Astrocyte (in vitro differentiated cells and primary cell): ENCODE measurements around the gene RPL9. TPM values are rescaled to one million over a fixed set of nuclear protein-coding genes. Genes with fewer than 3 reads are reported as not detected.

Experiments
- DNase-seq: peaks from one replicate; pipeline ENCODE4 v3.0.0-alpha.2; 2010; ENCODE audit warnings: low read depth
- FAIRE-seq: peaks from 2 replicates; lab custom pipeline; 2011; peaks lifted over from hg19 to GRCh38; lab: Jason Lieb, UNC
- H2AFZ ChIP-seq: 2 replicates; pipeline ENCODE4 v1.6.0; 2012; ENCODE audit warnings: low read depth, low read length, inconsistent platforms
- H3K27ac ChIP-seq: 2 replicates; pipeline ENCODE4 v1.5.1; 2011; ENCODE audit warnings: low read depth, low read length, inconsistent platforms
- H3K27me3 ChIP-seq: 2 replicates; pipeline ENCODE4 v1.6.0; 2011; ENCODE audit warnings: low read length, inconsistent platforms; ENCODE audit not compliant: insufficient read depth
- H3K36me3 ChIP-seq: 2 replicates; pipeline ENCODE4 v1.5.1; 2011; ENCODE audit warnings: low read length, inconsistent platforms; ENCODE audit not compliant: insufficient read depth
- H3K4me1 ChIP-seq: 2 replicates; pipeline ENCODE4 v1.5.1; 2011; ENCODE audit warnings: low read length, inconsistent platforms; ENCODE audit not compliant: insufficient read depth
- H3K4me2 ChIP-seq: 2 replicates; pipeline ENCODE4 v1.6.0; 2012; ENCODE audit warnings: low read length, inconsistent platforms
- H3K4me3 ChIP-seq: 2 replicates; pipeline ENCODE4 v1.5.1; 2011; ENCODE audit warnings: low read depth, mild to moderate bottlenecking, low read length, inconsistent platforms; ENCODE audit not compliant: insufficient read depth
- H3K79me2 ChIP-seq: 2 replicates; pipeline ENCODE4 v1.6.0; 2012; ENCODE audit warnings: mild to moderate bottlenecking, low read length, inconsistent platforms; ENCODE audit not compliant: insufficient read depth
- H3K9ac ChIP-seq: 2 replicates; pipeline ENCODE4 v1.6.0; 2012; ENCODE audit warnings: mild to moderate bottlenecking, low read length, inconsistent platforms
- H3K9me3 ChIP-seq: 2 replicates; pipeline ENCODE4 v1.5.1; 2012; ENCODE audit warnings: low read depth, mild to moderate bottlenecking, low read length, inconsistent platforms; ENCODE audit not compliant: insufficient read depth
- H4K20me1 ChIP-seq: 2 replicates; pipeline ENCODE4 v1.6.0; 2012; ENCODE audit warnings: low read length, inconsistent platforms; ENCODE audit not compliant: insufficient read depth
- H3K27ac Mint-ChIP-seq: one replicate; pipeline ENCODE4 v1.8.0; 2021; ENCODE audit warnings: mild to moderate bottlenecking, mixed read lengths; ENCODE audit not compliant: unreplicated experiment
- H3K27me3 Mint-ChIP-seq: one replicate; pipeline ENCODE4 v1.8.0; 2021; ENCODE audit warnings: low read depth, mixed read lengths; ENCODE audit not compliant: unreplicated experiment
- H3K36me3 Mint-ChIP-seq: one replicate; pipeline ENCODE4 v1.8.0; 2021; ENCODE audit warnings: low read depth, mixed read lengths; ENCODE audit not compliant: unreplicated experiment
- H3K4me1 Mint-ChIP-seq: one replicate; pipeline ENCODE4 v1.8.0; 2021; ENCODE audit warnings: low read depth, mixed read lengths; ENCODE audit not compliant: unreplicated experiment
- H3K4me3 Mint-ChIP-seq: one replicate; pipeline ENCODE4 v1.8.0; 2021; ENCODE audit warnings: mild to moderate bottlenecking, moderate library complexity, mixed read lengths; ENCODE audit not compliant: unreplicated experiment
- H3K9me3 Mint-ChIP-seq: one replicate; pipeline ENCODE4 v1.8.0; 2021; ENCODE audit warnings: mild to moderate bottlenecking, mixed read lengths; ENCODE audit not compliant: unreplicated experiment
- CTCF ChIP-seq: IDR thresholded peaks from 2 replicates; pipeline ENCODE4 v1.5.1; 2011; ENCODE audit warnings: low read depth, mild to moderate bottlenecking, inconsistent platforms, low read length, moderate library complexity; ENCODE audit not compliant: insufficient read depth
- EZH2 ChIP-seq: IDR thresholded peaks from 2 replicates; pipeline ENCODE4 v1.6.1; 2012; ENCODE audit warnings: mild to moderate bottlenecking, low read length, inconsistent platforms; ENCODE audit not compliant: insufficient read depth
- total RNA-seq: library from RNA; stranded (reverse); gene quantifications from 2 replicates; pipeline ENCODE4 v1.2.1, GENCODE V29; 2021

RPL9 gene
- total RNA-seq, 1 donor from 2014 or later, result 1,047 TPM

DNA sequence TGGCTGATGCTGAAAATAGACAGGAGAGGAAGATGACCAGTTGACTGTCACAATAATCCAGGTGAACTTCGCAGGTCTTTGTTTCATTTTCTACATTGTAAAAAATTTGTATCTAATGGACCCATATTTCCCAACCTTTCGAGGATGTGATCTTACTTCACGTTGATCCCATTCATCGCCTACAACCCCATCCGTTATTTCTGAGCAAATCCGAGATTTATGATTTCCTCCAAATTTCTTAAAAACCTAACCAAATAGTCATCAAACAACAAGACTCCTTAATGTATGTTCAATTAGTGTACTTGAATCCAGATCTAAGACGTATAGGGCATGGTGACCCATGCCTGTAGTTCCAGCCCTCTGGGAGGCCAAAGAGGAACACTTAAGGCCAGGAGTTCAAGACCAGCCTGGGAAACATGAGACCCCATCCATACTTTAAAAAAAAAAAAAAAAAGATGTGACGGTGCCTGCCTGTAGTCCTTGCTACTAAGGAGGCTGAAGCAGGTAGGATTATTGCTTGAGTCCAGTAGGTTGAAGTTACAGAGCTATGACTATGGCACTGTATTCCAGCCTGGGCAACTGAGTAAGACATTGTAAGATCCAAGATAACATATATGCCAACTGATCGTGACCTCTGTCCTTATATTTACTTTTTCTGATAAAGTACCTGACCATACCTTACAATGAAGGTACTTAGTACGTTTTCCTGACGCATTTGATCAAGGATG, 5.7 kb downstream of the RPL9 start:
- H3K27ac ChIP-seq, result no peak overlapping the region
- DNase-seq (no peak), FAIRE-seq (no peak)
- peaks cover 91% of the 10 kb centered on the region for H4K20me1 ChIP-seq
- H3K4me1 Mint-ChIP-seq, result peaks cover 29% of the 10 kb centered on the region
- no peaks in the 10 kb centered on the region for H3K9me3 Mint-ChIP-seq
- no peaks in the 10 kb centered on the region for H3K27me3 Mint-ChIP-seq
- no peaks in the 10 kb centered on the region for H3K9me3 ChIP-seq
- H3K4me3 ChIP-seq, result no peak overlapping the region
- H3K4me2 ChIP-seq, result no peak overlapping the region
- H3K9ac ChIP-seq, result no peak overlapping the region
- H3K4me1 ChIP-seq, result peaks cover 16% of the 10 kb centered on the region
- peak overlapping the region; percentile 1 for H3K27ac Mint-ChIP-seq
- H3K79me2 ChIP-seq, result peaks cover 52% of the 10 kb centered on the region
- H3K27me3 ChIP-seq, result no peaks in the 10 kb centered on the region
- H3K36me3 ChIP-seq, result peaks cover 62% of the 10 kb centered on the region
- peaks cover 34% of the 10 kb centered on the region for H3K36me3 Mint-ChIP-seq
- TF ChIP-seq CTCF, result no peak
- TF ChIP-seq EZH2, result no peak
- H2AFZ ChIP-seq, result no peak overlapping the region
- peak overlapping the region; percentile 17 for H3K4me3 Mint-ChIP-seq

DNA sequence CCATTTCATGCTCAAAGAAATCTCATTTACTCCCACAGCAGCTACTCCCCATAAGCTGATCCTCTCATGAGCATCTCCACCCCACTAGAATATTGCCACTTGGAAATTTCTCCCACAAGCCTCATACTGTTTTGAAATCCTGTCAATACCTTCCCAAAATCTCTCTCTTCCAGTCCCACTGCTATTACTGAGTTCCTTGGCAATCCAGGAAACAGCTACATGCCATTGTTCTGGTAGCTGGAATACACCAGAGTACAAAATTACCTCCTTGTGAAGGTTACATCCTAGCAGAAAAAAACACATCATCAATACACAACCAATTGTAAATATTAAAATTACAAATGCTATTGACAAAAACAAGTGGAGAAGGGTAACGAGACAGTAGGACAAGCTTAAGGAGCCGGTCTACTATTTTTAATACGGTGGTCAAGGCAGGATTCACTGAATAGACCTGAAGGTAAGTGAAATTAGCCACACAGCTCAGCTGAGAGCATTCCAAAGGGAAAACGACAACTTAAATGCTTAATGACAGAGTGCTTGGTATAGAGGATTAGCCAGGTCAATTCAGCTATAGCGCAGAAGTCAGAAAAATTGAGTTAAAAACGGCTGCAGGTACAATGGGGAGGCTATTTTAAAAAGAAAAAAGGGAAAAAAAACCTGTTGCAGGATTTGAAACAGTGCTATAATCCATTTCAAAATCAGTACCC, 6.4 kb downstream of the RPL9 start:
- H3K27ac Mint-ChIP-seq, result no peak overlapping the region
- Histone ChIP-seq H3K27ac (no peak overlapping the region), H3K4me2 (no peak overlapping the region), H3K9ac (no peak overlapping the region), H3K4me3 (no peak overlapping the region), H3K27me3 (no peaks in the 10 kb centered on the region), H3K9me3 (no peaks in the 10 kb centered on the region), H3K4me1 (peaks cover 16% of the 10 kb centered on the region), H2AFZ (no peak overlapping the region), H3K36me3 (peaks cover 56% of the 10 kb centered on the region), H4K20me1 (peaks cover 84% of the 10 kb centered on the region), H3K79me2 (peaks cover 45% of the 10 kb centered on the region)
- H3K4me3 Mint-ChIP-seq, result peak overlapping the region; percentile 15
- H3K4me1 Mint-ChIP-seq, result peaks cover 29% of the 10 kb centered on the region
- no peak for FAIRE-seq
- no peaks in the 10 kb centered on the region for H3K9me3 Mint-ChIP-seq
- H3K36me3 Mint-ChIP-seq, result peaks cover 28% of the 10 kb centered on the region
- DNase-seq, result no peak
- no peaks in the 10 kb centered on the region for H3K27me3 Mint-ChIP-seq
- TF ChIP-seq EZH2 (no peak), CTCF (no peak)
